Liver (tissue), 9 donors: Measurements from ENCODE around the gene SLC51A. TPM values are rescaled to one million over a fixed set of nuclear protein-coding genes. Genes with fewer than 3 reads are reported as not detected.
A peak's percentile ranks its signal among the peaks of the same experiment; 100 is the strongest.

Source experiments
- DNase-seq: peaks from one replicate; pipeline ENCODE4 v3.0.0-alpha.2; 2017; ENCODE audit warnings: low spot score
- H3K27ac ChIP-seq, 2 donors: one replicate each; pipeline ENCODE4 v1.7.0; 2013; ENCODE audit warnings: inconsistent platforms in 2 of 2, low read length in 2 of 2, control low read depth in 1 of 2, low read depth in 1 of 2, mild to moderate bottlenecking in 1 of 2
- H3K27me3 ChIP-seq, 4 donors: one replicate each; pipeline versions ENCODE4 v1.6.1 to v1.7.0; 2013; ENCODE audit warnings: low read length in 3 of 4, inconsistent platforms in 1 of 4, mild to moderate bottlenecking in 1 of 4, moderate library complexity in 1 of 4; ENCODE audit not compliant: control insufficient read depth in 4 of 4, insufficient read depth in 4 of 4
- H3K36me3 ChIP-seq, 4 donors: one replicate each; pipeline versions ENCODE4 v1.6.1 to v1.7.0; 2013; ENCODE audit warnings: low read length in 3 of 4, mild to moderate bottlenecking in 3 of 4, low read depth in 1 of 4, moderate library complexity in 1 of 4; ENCODE audit not compliant: control insufficient read depth in 4 of 4, insufficient read depth in 3 of 4
- H3K4me1 ChIP-seq, 4 donors: one replicate each; pipeline versions ENCODE4 v1.6.1 to v1.7.0; 2013; ENCODE audit warnings: low read length in 3 of 4, mild to moderate bottlenecking in 3 of 4, moderate library complexity in 1 of 4; ENCODE audit not compliant: control insufficient read depth in 4 of 4, insufficient read depth in 4 of 4
- H3K4me3 ChIP-seq, 3 donors: one replicate each; pipeline versions ENCODE4 v1.6.1 to v1.7.0; 2013; ENCODE audit warnings: low read length in 3 of 3, control low read depth in 1 of 3, low read depth in 1 of 3, mild to moderate bottlenecking in 1 of 3
- H3K9ac ChIP-seq, 2 donors: one replicate each; pipeline ENCODE4 v1.7.0; 2013; ENCODE audit warnings: low read length in 2 of 2, mild to moderate bottlenecking in 2 of 2, moderate library complexity in 2 of 2, control low read depth in 1 of 2, low read depth in 1 of 2
- H3K9me3 ChIP-seq, 4 donors: one replicate each; pipeline versions ENCODE4 v1.6.1 to v1.7.0; 2013; ENCODE audit warnings: low read length in 3 of 4; ENCODE audit not compliant: control insufficient read depth in 4 of 4
- ATF3 ChIP-seq: IDR thresholded peaks from 2 replicates; pipeline ENCODE4 v1.6.1; 2016; ENCODE audit warnings: antibody characterized with exemption
- FOXA1 ChIP-seq: IDR thresholded peaks from 2 replicates; pipeline ENCODE4 v1.6.1; 2016; ENCODE audit warnings: antibody characterized with exemption
- FOXA2 ChIP-seq: IDR thresholded peaks from 2 replicates; pipeline ENCODE4 v1.6.1; 2016; ENCODE audit warnings: antibody characterized with exemption
- GABPA ChIP-seq, 2 donors: IDR thresholded peaks in 1 of 2; conservative IDR thresholded peaks in 1 of 2; 2 replicates each; pipeline ENCODE4 v1.6.1; 2016; ENCODE audit warnings: antibody characterized with exemption in 2 of 2, mild to moderate bottlenecking in 1 of 2, moderate library complexity in 1 of 2
- HNF4A ChIP-seq, 2 donors: conservative IDR thresholded peaks; 2 replicates each; pipeline ENCODE4 v1.6.1; 2016; ENCODE audit warnings: antibody characterized with exemption in 2 of 2, mild to moderate bottlenecking in 2 of 2
- HNF4G ChIP-seq: IDR thresholded peaks from 2 replicates; pipeline ENCODE4 v1.6.1; 2016; ENCODE audit warnings: antibody characterized with exemption
- NR2F2 ChIP-seq: IDR thresholded peaks from 2 replicates; pipeline ENCODE4 v1.6.1; 2016; ENCODE audit warnings: antibody characterized with exemption
- RAD21 ChIP-seq, 2 donors: IDR thresholded peaks; 2 replicates each; pipeline ENCODE4 v1.6.1; 2016; ENCODE audit warnings: antibody characterized with exemption in 2 of 2, mild to moderate bottlenecking in 2 of 2
- REST ChIP-seq: IDR thresholded peaks from 2 replicates; pipeline ENCODE4 v1.6.1; 2016; ENCODE audit warnings: antibody characterized with exemption, mild to moderate bottlenecking
- RXRA ChIP-seq, 2 donors: IDR thresholded peaks; 2 replicates each; pipeline ENCODE4 v1.6.1; 2017 to 2018; ENCODE audit warnings: antibody characterized with exemption in 2 of 2, mild to moderate bottlenecking in 1 of 2
- SP1 ChIP-seq: IDR thresholded peaks from 2 replicates; pipeline ENCODE4 v1.6.1; 2018; ENCODE audit warnings: antibody characterized with exemption, mild to moderate bottlenecking
- TAF1 ChIP-seq: conservative IDR thresholded peaks from 2 replicates; pipeline ENCODE4 v1.6.1; 2016; ENCODE audit warnings: antibody characterized with exemption, mild to moderate bottlenecking
- YY1 ChIP-seq: IDR thresholded peaks from 2 replicates; pipeline ENCODE4 v1.6.1; 2016; ENCODE audit warnings: antibody characterized with exemption, mild to moderate bottlenecking
- ZBTB33 ChIP-seq: IDR thresholded peaks from 2 replicates; pipeline ENCODE4 v1.6.1; 2016; ENCODE audit warnings: antibody characterized with exemption
- WGBS: extraction: QIAGEN DNeasy Blood & Tissue Kit; methylation state at CpG from one replicate; pipeline ENCODE4 v1.1.7; 2013; 5-methylcytosine and 5-hydroxymethylcytosine counted together
- polyA plus RNA-seq, 2 donors: library from polyadenylated mRNA; stranded (reverse) in 1 of 2; unstranded in 1 of 2; fragments of 200-250 nt in 1 of 2; fragments of >200 nt in 1 of 2; fragmentation: Nextera tagmentation in 1 of 2; extraction: Ambion mirVana in 1 of 2; gene quantifications; one replicate each; pipeline versions ENCODE4 v1.2.1 to v1.2.3, GENCODE V29; 2013 to 2015
- total RNA-seq, 2 donors: library from RNA; depleted of rRNA; stranded (reverse); fragments of >200 nt; gene quantifications; one replicate each; pipeline ENCODE4 v1.2.3, GENCODE V29; 2014
- donor health status: healthy.
- donor health status: healthy.
- donor health status: healthy.
- donor health status: healthy.
- donor health status: healthy.

The SLC51A gene
- total and polyA plus RNA-seq, 4 donors, result 19.9 to 52.5 (median 46.1) TPM

GRCh38 chr3:196193133-196193735 lies 23.1 kb upstream of the SLC51A start:
- H3K4me1 ChIP-seq, result peaks cover 5 to 19% (median 10%) of the 10 kb centered on the region in 4 donors

GRCh38 chr3:196193736-196194541 lies 22.4 kb upstream of the SLC51A start:
- no peaks in the 10 kb centered on the region for H3K9me3 ChIP-seq
- H3K4me1 ChIP-seq, result peaks cover 5 to 19% (median 10%) of the 10 kb centered on the region in 4 donors
- no peak overlapping the region for H3K9ac ChIP-seq
- H3K36me3 ChIP-seq, result no peaks in the 10 kb centered on the region
- no peak overlapping the region for H3K27ac ChIP-seq
- H3K27me3 ChIP-seq, result no peaks in the 10 kb centered on the region
- 43% methylated on average over 13 of the region's 13 CpGs for WGBS
- H3K4me3 ChIP-seq, result no peak overlapping the region
- peak in 1 of 2 donors; percentile 38 for TF ChIP-seq RXRA (IDR thresholded peaks at IDR 0.05)
- TF ChIP-seq YY1, result no peak
- peak in 1 of 2 donors; percentile 50 for TF ChIP-seq RAD21 (IDR thresholded peaks at IDR 0.05)
- DNase-seq, result peak; percentile 86

More at GRCh38 chr3:196193133-196193735, 23.1 kb upstream of the SLC51A start:
- H3K27ac ChIP-seq, result peak overlapping the region; percentile 9 to 69
- no peaks in the 10 kb centered on the region for H3K36me3 ChIP-seq
- H3K9me3 ChIP-seq, result no peaks in the 10 kb centered on the region
- DNase-seq, result no peak
- TF ChIP-seq REST (no peak), YY1 (no peak), TAF1 (no peak), RAD21 (IDR thresholded peaks at IDR 0.05) (no peak), HNF4G (no peak), ZBTB33 (no peak)
- WGBS, result 78% methylated on average over 15 of the region's 15 CpGs
- no peak overlapping the region for H3K9ac ChIP-seq
- H3K27me3 ChIP-seq, result no peaks in the 10 kb centered on the region
- no peak overlapping the region for H3K4me3 ChIP-seq

- 92% methylated on average over 5 of the region's 5 CpGs for WGBS
- Histone ChIP-seq H3K27me3 (no peaks in the 10 kb centered on the region), H3K9ac (no peak overlapping the region), H3K4me1 (peaks cover 5 to 19% (median 10%) of the 10 kb centered on the region in 4 donors), H3K27ac (no peak overlapping the region), H3K9me3 (no peaks in the 10 kb centered on the region), H3K4me3 (no peak overlapping the region), H3K36me3 (no peaks in the 10 kb centered on the region)
- peak; percentile 78 for DNase-seq
- TF ChIP-seq YY1, result no peak
- TF ChIP-seq RAD21 (IDR thresholded peaks at IDR 0.05), result no peak
- TF ChIP-seq FOXA1, result no peak
- TF ChIP-seq SP1, result no peak
- no peak for TF ChIP-seq REST
- TF ChIP-seq TAF1, result no peak
- TF ChIP-seq HNF4A (conservative IDR thresholded peaks at IDR 0.05), result no peak
- TF ChIP-seq GABPA (IDR thresholded peaks at IDR 0.05 in 1 of 2, conservative IDR thresholded peaks at IDR 0.05 in 1 of 2), result no peak
- no peak for TF ChIP-seq ATF3
- TF ChIP-seq NR2F2, result no peak
- TF ChIP-seq FOXA2, result no peak
- no peak for TF ChIP-seq ZBTB33
Measured at GRCh38 chr3:196194542-196194915, 21.8 kb upstream of the SLC51A start.
